ENCODE results near the gene TEX13C.
"Not testable (repeated sequence)": the region's sequence is repeated elsewhere in the genome, so short reads cannot be mapped to it uniquely, and the experiment has no call there.

The TEX13C gene

DNA sequence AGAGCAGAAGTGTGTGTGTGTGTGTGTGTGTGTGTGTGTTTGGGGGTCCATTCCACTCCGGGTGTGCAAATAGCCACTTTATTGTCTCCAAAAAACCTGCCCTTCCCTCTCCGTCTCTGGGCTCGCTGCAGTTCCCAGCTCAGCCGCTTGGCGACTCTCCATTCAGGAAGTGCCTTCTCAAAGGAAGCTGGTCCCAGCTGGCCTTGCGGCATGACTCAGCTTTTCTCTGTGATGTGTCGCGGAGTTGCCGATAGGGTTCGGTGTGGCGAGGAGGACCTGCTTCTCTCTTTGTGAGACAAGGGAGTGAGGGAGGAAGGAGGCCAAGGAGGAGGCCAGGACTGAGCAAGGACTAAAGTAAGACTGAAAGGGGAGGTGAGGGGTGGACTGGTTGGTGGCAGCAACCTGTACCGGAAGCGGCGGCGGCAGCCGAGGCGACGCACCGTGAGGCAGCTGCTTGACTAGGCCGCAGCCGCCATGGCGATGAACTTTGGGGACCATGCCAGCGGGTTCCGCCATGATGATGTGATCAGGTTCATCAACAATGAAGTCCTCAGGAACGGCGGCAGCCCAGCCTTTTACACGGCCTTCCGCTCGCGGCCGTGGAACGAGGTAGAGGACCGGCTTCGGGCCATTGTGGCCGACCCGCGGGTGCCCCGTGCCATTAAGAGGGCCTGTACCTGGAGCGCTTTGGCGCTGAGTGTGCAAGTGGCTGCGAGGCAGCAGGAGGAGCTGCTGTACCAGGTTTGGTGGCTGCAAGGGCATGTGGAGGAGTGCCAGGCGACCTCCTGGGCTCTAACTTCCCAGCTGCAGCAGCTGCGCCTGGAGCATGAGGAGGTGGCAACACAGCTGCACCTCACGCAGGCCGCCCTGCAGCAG, at the start of gene TEX13C:
Gene TEX13C (plus strand): TSS at position 226 of the 876 bp plus-strand sequence. CDS start 249 bp downstream, at position 475.
- no peak for DNase-seq (ENCODE audit: low spot score)

DNA sequence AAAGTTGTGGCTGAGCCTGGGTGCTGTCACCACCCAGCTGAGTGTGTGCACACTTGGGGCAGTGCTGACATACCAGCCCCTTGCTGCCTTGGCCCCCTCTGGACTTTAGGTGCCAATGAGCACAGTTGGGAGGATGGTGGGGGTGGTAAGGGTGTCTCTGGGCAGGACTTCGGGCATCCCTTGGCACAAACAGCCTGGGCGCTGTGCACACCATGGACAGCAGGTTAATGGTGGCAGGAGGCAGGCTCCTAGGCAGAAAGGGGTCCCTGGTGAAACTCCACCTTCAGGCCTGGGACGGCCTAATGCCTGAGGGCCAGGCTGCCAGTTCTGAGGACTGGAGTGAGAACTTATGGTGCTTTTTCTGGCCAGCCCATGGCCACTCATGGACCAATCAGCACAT, 32.4 kb upstream of the TEX13C start:
- DNase-seq (ENCODE audit: low spot score), result no peak

DNA sequence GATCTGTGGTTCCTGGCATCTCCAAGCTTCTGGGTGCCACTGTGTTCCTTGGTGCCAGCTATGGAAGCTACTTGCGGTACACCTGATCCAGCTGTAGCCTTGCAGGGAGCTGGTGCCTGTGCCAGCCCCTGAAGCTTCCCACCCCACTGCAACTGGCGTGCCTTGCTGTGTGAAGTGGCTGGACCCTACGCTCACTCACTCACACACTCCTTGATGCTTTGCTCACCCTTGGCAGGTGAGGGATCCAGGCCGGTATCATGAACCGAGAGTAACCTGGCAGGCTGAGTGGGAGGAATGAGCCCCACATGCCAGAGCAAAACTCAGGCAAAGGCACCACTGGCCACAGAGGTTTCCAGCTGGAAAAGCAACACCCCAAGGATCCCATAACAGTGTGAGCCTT, 31.3 kb upstream of the TEX13C start:
- DNase-seq (ENCODE audit: low spot score), result no peak

- no peak for DNase-seq (ENCODE audit: low spot score)
Measured at GRCh38 chrX:125289209-125289608, 30.5 kb upstream of the TEX13C start.

DNA sequence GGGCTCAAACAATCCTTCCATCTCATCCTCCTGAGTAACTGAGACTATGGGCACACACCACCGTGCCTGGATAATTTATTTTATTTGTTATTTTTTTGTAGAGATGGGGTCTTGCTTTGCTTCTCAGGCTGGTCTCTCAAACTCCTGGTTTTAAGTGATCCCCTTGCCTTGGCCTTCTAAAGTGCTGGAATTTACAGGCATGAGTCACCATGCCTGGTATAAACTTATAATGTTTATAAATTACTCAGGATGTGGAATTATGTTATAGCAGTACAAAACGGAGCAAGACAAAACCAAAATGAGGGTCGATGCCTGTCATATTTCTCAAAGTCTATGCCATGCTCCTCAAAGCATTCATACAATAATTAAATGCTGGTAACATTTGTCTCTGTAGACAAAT, 29.8 kb upstream of the TEX13C start:
- no peak for DNase-seq (ENCODE audit: low spot score)

DNA sequence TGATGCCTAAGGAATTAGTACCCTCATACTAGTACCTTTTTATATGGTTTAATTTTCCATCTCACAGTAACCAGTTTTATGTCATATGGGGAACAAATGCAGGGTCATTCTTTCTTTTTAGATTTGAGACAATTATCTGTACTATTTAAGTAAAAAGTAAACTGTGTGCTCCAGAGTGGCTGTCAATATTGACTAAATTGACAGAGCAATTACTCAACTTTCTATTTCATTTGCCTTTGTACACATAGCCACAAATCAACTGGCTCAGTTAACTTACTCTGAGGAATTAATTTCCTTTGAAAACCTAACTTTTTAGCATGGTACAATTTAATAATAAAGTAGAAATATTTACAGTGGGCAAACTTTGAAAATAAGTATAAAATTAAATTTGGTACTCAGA, 28.5 kb upstream of the TEX13C start:
- DNase-seq (ENCODE audit: low spot score), result no peak

- no peak for DNase-seq (ENCODE audit: low spot score)
Measured at GRCh38 chrX:125293850-125294780, 25.6 kb upstream of the TEX13C start.

- DNase-seq (ENCODE audit: low spot score), result no peak
Measured at GRCh38 chrX:125295337-125295736, 24.3 kb upstream of the TEX13C start.

- DNase-seq (ENCODE audit: low spot score), result no peak
Measured at GRCh38 chrX:125298871-125299270, 20.8 kb upstream of the TEX13C start.

DNA sequence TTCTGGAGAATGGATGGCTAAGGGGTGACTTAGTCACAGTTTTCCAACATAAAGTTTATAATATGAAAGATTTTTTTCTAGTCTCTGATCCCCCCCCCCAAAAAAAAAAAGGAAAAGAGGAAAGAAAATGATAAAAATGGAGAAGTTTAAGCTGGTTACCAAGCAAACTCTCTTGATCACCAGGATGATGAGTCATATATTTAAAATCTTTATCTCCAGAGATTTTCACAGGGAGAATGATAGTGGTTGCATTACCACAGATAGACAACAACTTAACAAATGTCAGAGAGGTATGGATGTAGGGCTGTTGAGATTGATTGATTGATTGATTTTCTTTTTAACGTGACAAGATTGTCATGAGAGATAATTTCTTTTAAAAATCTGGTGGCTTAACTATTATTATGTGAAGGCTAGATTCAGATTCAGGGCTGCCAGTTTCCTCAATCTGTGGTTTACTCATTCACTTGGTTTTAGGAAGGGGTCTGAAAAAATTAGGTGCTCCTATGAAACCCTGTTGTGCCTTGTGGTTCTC, 13.3 kb upstream of the TEX13C start:
- no peak for DNase-seq (ENCODE audit: low spot score)

- no peak for DNase-seq (ENCODE audit: low spot score)
Measured at GRCh38 chrX:125308653-125309052, 11.0 kb upstream of the TEX13C start.

DNA sequence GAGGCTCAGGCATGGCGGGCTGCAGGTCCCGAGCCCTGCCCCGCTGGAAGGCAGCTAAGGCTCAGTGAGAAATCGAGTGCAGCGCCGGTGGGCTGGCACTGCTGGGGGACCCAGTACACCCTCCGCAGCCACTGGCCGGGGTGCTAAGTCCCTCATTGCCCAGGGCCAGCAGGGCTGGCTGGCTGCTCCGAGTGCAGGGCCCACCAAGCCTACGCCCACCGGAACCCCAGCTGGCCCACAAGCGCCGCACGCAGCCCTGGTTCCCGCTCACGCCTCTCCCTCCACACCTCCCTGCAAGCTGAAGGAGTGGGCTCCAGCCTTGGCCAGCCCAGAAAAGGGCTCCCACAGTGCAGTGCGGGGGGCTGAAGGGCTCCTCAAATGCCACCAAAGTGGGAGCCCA, 505 bp upstream of the TEX13C start:
- DNase-seq (ENCODE audit: low spot score), result not testable (repeated sequence)

- DNase-seq (ENCODE audit: low spot score), result no peak
Measured at GRCh38 chrX:125322431-125322830, 2.8 kb downstream of the TEX13C start.

- DNase-seq (ENCODE audit: low spot score), result no peak
Measured at GRCh38 chrX:125326599-125326998, 6.9 kb downstream of the TEX13C start.

DNA sequence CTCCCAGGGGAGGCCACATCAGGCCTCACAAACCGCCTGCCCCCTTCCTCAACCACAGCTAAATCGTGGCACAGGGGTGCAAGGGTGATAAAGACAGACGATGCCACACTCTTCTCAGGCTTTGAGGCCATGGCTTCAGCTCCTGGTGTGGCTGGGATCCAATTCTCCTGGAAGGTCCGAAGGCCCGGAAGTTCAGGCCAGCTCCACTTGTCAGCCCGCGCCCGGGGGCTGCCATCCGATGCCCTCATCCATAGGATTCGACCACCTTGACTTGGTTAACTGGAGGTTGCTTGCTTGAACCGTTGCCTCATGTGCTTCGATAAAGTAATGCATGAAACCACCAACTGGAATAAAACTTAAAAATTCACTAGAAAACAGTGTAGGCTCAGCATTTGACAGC, 8.2 kb downstream of the TEX13C start:
- DNase-seq (ENCODE audit: low spot score), result no peak

GRCh38 chrX:125333583-125333982, 13.9 kb downstream of the TEX13C start:
- no peak for DNase-seq (ENCODE audit: low spot score)

DNA sequence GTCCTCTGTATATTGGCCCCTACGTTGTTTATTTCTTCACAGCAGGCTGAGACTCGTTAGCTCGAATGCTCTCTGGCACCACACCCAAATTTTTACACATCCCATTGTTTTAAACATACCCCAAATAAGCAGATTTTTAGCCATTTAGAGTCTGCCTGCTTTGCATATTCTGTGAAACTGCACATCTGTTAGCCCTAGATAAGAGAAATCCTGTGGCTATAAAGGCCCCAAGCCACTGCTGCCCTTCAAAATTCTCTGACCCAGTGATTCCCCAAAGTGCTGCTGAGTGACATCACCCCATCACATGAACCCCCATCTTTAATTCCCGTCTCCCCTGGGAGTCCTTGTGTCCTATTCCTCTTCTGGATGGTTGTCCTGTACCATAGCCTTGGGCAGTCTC, 20.8 kb downstream of the TEX13C start:
- DNase-seq (ENCODE audit: low spot score), result no peak

- no peak for DNase-seq (ENCODE audit: low spot score)
Measured at GRCh38 chrX:125374169-125374568, 54.5 kb downstream of the TEX13C start.

Measured in pons (tissue), 1 donor.